GM19099 (cell line): ENCODE results near the gene CLGN.

ENCODE experiments used
- POLR2A ChIP-seq: IDR thresholded peaks from 3 replicates; pipeline ENCODE4 v1.6.1; 2011; ENCODE audit warnings: low read depth; ENCODE audit not compliant: insufficient read length; ENCODE audit errors: extremely low read depth

Gene CLGN

GRCh38 chr4:140355288-140355687 is 72.2 kb downstream of the CLGN start:
- TF ChIP-seq POLR2A: no peak

DNA sequence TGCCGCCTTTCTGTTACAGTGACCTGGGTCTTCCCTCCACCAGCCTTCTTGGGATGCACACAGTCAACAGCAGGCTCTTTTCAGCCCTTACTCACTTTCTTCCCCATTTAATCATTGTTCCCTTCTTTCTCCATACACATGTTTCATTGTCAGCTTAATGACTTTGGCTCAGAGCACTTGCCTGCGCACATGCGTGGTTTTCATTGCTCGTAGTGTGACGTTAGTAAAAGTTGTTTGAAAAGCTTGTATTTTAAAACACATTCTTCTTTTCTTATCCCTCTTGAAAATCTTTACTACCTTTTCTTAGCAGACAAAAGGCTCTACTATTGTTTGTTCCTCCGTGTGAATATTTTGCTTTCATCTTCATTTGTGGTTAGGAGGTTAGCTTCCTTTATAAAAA is 73.7 kb downstream of the CLGN start:
- no peak for TF ChIP-seq POLR2A

DNA sequence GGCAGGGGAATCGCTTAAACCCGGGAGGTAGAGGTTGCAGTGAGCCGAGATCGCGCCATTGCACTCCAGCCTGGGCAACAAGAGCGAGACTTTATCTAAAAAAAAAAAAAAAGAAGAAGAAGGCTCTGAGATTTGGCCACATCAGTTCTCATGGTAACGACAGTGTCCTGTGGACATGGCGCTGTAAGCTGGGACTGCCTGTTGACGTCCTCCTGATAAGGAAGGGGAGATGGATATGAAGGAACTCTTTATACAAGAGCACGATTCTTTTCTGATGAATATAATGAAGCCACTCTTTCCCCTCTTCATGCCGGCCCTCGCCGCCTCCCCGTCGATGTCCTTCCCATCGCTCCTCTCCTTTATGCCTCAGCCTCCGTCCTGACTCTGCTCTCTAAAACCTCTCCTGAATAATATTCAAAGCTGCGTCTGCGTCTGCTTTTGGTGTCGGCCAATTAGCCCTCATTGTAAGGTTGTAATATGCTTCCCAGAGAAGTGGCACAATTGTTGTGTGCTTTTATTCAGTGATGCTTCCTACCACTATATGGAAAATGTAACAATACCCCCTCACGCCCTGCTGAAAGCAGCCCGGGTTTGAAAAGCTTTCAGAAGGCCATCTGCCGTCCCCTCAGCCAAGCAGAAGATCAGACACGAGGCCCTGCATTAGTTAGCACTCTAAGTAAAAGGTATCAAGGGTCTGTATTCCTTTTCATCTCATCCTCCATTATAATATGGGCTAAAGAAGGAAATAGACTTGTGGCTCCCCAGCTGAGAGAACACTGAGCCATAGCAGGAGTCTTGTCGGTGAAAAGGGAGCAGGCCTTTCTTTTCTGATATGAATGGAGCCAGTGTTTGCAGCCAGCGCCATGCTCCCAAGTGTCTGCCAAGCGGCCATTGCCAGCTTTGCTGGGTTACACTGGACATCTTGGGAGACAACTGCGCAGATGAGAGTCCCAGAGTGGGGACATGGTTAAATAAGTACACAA is 76.1 kb downstream of the CLGN start:
- TF ChIP-seq POLR2A: no peak

- TF ChIP-seq POLR2A: no peak
Observed at GRCh38 chr4:140349816-140350215, 77.6 kb downstream of the CLGN start.

DNA sequence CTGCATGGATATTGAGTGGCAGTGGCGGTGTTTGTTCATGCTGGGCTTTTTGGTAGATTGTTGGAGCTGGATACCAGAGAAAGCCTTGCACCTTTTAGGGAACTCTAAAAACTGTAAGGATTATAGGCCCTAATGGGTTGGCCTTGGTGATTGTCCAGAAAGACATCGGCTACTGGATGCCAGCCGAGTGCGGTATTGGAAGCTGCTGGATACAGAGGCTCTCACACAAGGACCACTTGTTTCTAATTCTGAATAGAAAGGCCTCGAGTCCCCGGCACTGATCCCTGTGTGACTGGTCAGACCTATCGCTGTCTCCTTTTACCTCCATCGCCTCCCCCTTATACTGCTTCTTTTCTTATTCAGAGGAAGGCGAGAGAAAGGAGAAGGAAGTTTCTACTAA is 81.3 kb downstream of the CLGN start:
- no peak for TF ChIP-seq POLR2A

DNA sequence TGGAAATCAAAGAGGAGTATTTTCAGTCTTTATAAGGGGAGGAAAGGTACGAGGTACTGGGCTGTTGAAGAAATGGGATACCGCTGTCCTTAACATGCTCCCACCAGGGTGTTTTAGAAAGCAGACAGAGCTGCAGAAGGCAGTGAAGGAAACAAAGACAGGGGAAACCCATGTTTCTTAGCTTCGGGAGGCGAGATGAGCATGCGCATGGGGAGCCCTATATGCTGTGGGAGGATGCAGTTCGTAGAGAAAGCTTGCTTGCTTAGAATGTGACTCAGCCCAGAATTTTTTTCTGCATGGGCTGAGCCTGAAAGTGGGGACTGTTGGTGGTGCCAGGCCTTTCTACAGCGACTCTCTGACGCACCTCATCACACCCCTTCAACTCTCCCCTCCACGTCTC is 82.8 kb downstream of the CLGN start:
- TF ChIP-seq POLR2A: no peak

DNA sequence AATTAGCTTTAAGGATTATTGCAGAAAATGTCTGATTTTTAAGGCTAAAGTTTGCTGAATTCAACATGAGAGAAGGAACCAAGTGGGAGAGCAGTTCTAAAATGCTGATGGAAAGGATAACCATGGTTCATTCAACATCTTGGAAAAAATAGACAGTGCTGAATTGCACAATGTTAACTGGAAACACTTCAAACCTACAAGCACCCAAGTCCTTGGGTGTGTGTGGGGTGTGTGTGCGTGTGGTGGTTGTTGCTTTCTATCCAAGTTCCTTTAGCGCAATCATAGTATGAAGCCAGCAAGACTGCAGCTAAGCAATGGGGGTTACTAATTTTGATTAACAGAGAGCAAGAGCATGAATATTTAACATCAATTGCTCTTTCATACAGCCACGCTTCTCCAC is 83.3 kb downstream of the CLGN start:
- TF ChIP-seq POLR2A: no peak

DNA sequence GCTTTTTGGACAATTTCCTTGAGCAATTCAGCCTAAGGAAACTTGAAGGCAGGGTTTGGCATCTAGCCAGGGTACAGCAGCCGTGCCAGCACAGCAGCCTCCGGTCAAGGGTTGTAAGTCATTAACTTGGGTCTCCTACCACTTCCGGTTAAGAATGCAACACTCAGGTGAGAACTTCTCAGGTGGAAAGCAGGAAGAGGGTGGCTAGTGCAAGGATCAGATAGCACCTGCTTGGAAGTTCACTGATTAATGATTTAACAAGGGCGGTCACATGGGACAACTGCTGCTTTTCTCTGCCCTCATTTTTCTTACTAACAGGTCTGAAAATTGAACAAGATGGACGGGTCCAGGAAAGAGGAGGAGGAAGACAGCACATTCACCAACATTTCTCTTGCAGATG is 84.1 kb downstream of the CLGN start:
- TF ChIP-seq POLR2A: no peak

- TF ChIP-seq POLR2A: no peak
Observed at GRCh38 chr4:140342620-140343019, 84.8 kb downstream of the CLGN start.
